Fibroblast of skin of left biceps (primary cell): ENCODE results near the gene TWIST2.

Source experiments
- DNase-seq, 2 experiments: peaks; one replicate each; pipeline ENCODE4 v3.0.0-alpha.2; 2013; ENCODE audit warnings: low read depth in 2 of 2

The TWIST2 gene

GRCh38 chr2:238890618-238891456 lies 43.0 kb downstream of the TWIST2 start:
- DNase-seq, result no peak

GRCh38 chr2:238891457-238892203 lies 43.7 kb downstream of the TWIST2 start:
- DNase-seq, result no peak

GRCh38 chr2:238892204-238892500 lies 44.3 kb downstream of the TWIST2 start:
- no peak for DNase-seq

GRCh38 chr2:238892796-238893195 lies 44.9 kb downstream of the TWIST2 start:
- no peak for DNase-seq

- DNase-seq, result no peak
Observed at GRCh38 chr2:238893349-238894000, 45.6 kb downstream of the TWIST2 start.

- no peak for DNase-seq
Observed at GRCh38 chr2:238894226-238894949, 46.5 kb downstream of the TWIST2 start.

- DNase-seq, result no peak
Observed at GRCh38 chr2:238894950-238895298, 47.0 kb downstream of the TWIST2 start.

GRCh38 chr2:238895361-238895882 lies 47.5 kb downstream of the TWIST2 start:
- DNase-seq, result no peak

- peak; percentile 50 to 53 for DNase-seq
Observed at GRCh38 chr2:238895891-238896600, 48.2 kb downstream of the TWIST2 start.

- no peak for DNase-seq
Observed at GRCh38 chr2:238896641-238897040, 48.8 kb downstream of the TWIST2 start.

GRCh38 chr2:238897122-238897880 lies 49.4 kb downstream of the TWIST2 start:
- DNase-seq, result no peak

- no peak for DNase-seq
Observed at GRCh38 chr2:238897911-238898311, 50.0 kb downstream of the TWIST2 start.

GRCh38 chr2:238898534-238899281 lies 50.8 kb downstream of the TWIST2 start:
- DNase-seq, result no peak

- no peak for DNase-seq
Observed at GRCh38 chr2:238899386-238899785, 51.5 kb downstream of the TWIST2 start.

GRCh38 chr2:238900511-238900910 lies 52.6 kb downstream of the TWIST2 start:
- no peak for DNase-seq

GRCh38 chr2:238901461-238902057 lies 53.7 kb downstream of the TWIST2 start:
- no peak for DNase-seq

- DNase-seq, result no peak
Observed at GRCh38 chr2:238902285-238902684, 54.4 kb downstream of the TWIST2 start.

GRCh38 chr2:238903141-238903540 lies 55.3 kb downstream of the TWIST2 start:
- DNase-seq, result no peak

- DNase-seq, result no peak
Observed at GRCh38 chr2:238904177-238904576, 56.3 kb downstream of the TWIST2 start.
